ENCODE measurements around the gene HOXA9.

Gene HOXA9

GRCh38 chr7:27153526-27153925 lies 11.8 kb downstream of the HOXA9 start:
- no peak for DNase-seq (ENCODE audit: low read depth in 2 of 2)

GRCh38 chr7:27152816-27153442 lies 12.4 kb downstream of the HOXA9 start:
- DNase-seq (ENCODE audit: low read depth in 2 of 2): no peak

DNA sequence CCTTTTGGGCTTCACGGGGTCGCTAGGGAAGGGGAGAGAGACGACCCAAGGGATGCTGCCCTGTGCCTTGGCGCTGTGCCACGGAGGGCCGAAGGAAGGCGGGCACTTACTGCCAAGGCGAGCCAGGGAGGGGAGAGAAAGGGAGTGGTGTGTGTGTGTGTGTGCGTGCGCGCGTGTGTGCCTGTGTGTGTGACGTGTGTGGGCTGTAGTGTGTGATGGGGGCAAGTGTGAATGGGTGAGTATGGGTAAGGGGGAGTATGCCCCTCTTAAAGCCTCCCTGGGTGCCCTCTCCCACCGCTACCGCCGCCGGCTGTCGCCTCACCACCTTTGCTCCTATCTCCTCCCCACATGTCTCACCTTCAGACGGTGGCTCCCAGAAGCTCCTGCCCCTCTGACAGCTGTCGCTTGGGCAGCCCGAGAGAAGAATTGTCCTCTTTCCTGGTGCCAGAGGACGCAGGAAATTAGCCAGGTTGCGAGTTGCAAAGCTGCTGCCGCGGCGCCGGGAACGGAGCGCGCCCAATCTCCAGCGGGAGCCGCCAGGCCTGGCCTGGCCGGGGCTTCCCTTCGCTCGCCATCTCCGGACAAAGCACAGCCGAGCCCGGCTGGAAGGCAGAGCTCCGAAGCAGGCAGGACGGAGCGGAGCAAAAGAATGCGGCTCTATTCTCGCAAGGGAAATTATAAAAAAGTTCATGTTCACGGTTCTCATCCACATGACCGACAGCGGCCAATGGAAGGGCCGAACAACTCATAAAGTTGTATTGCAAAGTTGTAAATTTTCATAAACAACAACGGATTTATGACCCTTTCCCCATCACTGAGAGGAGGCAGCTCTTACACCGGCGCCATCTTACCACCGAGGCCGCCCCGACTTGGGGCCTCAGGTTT lies 13.2 kb downstream of the HOXA9 start, which contains the start of gene HOXA3:
HOXA3 (minus strand) TSS at position 653 of the 885 bp plus-strand sequence. CDS start 41,943 bp downstream, outside the sequence.
- no peak for DNase-seq (ENCODE audit: low read depth in 2 of 2)

DNA sequence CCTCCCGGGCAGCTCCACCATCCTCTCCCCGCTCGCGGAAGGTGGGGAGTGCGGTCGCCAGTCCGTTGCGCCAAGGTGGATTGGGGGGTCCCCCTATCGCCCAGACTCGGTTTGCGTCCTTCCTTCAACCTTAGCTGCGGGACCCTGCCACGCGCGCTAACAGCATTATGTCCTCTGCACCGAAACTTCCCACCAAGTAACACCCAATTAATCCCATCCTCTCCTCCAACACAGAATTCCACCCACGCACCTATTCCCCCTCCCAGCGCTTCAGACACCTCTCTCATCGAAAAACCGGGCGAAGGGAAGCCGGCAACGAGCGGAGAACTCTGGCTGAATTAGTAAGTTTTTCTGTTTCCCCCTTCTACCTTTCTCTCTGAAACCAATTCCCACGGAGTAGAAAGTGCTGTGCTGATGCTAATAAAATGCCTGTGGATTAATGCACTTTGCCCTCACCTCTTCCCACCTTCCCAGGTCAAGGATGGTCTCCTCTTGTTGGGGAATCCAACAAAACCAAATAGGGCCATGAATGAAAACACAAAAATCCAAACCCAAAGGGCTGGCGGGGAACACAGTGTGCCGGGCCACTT lies 13.9 kb downstream of the HOXA9 start:
- DNase-seq (ENCODE audit: low read depth in 2 of 2): no peak

GRCh38 chr7:27150568-27151340 lies 14.6 kb downstream of the HOXA9 start:
- no peak for DNase-seq (ENCODE audit: low read depth in 2 of 2)

GRCh38 chr7:27149842-27150567 lies 15.3 kb downstream of the HOXA9 start:
- DNase-seq (ENCODE audit: low read depth in 2 of 2): no peak

GRCh38 chr7:27148756-27149641 lies 16.3 kb downstream of the HOXA9 start:
- no peak for DNase-seq (ENCODE audit: low read depth in 2 of 2)

GRCh38 chr7:27148031-27148755 lies 17.1 kb downstream of the HOXA9 start:
- no peak for DNase-seq (ENCODE audit: low read depth in 2 of 2)

- no peak for DNase-seq (ENCODE audit: low read depth in 2 of 2)
These were observed 17.9 kb downstream of the HOXA9 start, which contains the start of gene HOXA6 for GRCh38 chr7:27147199-27148030. Gene HOXA6, minus strand, starts transcription at chr7:27147774. Its CDS starts 25 bp downstream, at chr7:27147749.

DNA sequence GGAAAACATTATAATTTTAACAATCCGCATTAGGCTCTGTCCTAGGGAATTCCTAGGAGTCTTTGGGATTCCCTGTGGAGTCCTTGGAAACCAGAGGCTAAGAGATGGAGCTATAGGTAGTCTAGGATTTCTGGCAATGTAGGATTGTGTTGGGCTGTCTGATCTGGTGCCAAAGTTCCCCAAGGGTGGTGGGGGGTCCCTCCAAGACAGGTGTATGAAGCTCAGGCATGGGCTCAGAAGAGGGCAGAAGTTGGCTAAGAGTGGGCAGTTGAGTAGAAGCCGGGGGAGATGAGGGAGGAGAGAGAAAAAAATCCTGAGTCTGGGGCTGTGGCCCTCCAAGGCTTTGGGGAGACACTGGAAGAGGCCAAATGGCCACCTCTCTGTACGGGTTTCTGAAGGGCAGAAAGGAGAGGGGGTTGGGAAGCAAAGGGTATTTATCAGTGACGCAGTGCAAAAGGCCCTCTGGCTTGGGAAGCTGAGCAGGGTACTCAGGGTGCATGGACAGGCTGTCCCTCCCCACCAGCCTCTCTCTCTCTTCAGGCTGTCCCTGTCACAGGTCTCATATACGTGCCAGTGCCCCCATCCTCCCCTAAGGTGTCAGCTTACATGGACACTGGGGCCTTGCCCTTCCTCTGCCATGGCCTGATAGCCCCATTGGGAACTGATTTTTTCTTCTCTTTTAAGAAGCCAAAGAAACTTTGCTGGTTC lies 18.7 kb downstream of the HOXA9 start:
- no peak for DNase-seq (ENCODE audit: low read depth in 2 of 2)

DNA sequence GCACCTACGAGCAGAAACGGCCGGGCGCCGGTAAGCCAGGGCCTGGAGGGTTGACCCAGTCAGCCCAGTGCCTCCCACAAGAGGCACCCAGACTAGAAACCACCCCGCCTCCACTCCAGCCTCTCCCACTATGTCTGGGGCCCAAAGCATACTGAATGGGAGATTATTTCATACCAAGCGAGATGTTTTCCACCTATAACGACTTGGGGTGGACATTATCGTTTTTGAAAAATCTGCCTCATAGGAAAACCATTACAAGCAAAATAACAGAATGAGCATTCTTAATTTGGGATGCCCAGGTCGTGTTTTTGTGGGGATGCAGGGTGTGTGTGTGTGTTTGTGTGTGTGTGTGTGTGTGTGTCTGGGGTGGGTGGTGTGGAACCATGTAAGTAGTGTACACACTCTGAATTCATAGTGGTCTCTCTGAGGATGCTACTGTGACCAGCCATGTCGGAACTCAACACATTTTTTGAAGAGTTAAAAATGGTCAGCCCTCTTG lies 19.4 kb downstream of the HOXA9 start:
- no peak for DNase-seq (ENCODE audit: low read depth in 2 of 2)

- no peak for DNase-seq (ENCODE audit: low read depth in 2 of 2)
These were observed 20.0 kb downstream of the HOXA9 start for GRCh38 chr7:27145165-27145913.

GRCh38 chr7:27144781-27145164 lies 20.6 kb downstream of the HOXA9 start:
- DNase-seq (ENCODE audit: low read depth in 2 of 2): no peak

GRCh38 chr7:27143950-27144780 lies 21.2 kb downstream of the HOXA9 start:
- no peak for DNase-seq (ENCODE audit: low read depth in 2 of 2)

DNA sequence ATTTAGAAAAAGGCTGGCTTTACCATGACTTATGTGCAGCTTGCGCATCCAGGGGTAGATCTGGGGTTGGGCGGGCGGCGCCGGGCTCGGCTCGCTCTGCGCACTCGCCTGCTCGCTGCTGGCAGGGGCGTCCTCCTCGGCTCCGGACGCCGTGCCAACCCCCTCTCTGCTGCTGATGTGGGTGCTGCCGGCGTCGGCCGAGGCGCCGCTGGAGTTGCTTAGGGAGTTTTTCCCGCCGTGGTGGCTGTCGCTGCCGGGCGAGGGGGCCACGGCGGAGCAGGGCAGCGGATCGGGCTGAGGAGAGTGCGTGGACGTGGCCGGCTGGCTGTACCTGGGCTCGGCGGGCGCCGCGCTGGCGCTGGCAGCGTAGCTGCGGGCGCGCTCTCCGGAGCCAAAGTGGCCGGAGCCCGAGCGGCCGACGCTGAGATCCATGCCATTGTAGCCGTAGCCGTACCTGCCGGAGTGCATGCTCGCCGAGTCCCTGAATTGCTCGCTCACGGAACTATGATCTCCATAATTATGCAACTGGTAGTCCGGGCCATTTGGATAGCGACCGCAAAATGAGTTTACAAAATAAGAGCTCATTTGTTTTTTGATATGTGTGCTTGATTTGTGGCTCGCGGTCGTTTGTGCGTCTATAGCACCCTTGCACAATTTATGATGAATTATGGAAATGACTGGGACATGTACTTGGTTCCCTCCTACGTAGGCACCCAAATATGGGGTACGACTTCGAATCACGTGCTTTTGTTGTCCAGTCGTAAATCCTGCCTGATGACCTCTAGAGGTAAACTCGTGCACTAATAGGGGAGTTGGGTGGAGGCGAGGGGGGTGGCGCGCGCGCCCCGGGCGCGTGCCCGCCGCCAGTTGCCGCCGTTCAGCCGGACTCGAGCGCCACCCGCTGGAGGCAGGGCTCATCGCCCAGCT lies 22.1 kb downstream of the HOXA9 start, which contains the start of gene HOXA5:
HOXA5 (minus strand) TSS at position 659 of the 927 bp plus-strand sequence; CDS start at position 585, 74 bp downstream.
- DNase-seq (ENCODE audit: low read depth in 2 of 2): no peak

Data from stimulated activated CD8-positive, alpha-beta memory T cell treated with anti-CD3 and anti-CD28 coated beads, Interleukin-7, amount 100 ng/mL, for 1 hour (primary cell).